Endodermal cell (in vitro differentiated cells): Measurements from ENCODE around the gene NUAK2. TPM values are rescaled to one million over a fixed set of nuclear protein-coding genes. Genes with fewer than 3 reads are reported as not detected.
A peak's percentile ranks its signal among the peaks of the same experiment; 100 is the strongest.

Source experiments
- DNase-seq: peaks from one replicate; pipeline ENCODE4 v3.0.0-alpha.2; 2017
- H3K27ac ChIP-seq: 2 replicates; pipeline ENCODE4 v1.5.1; 2013; ENCODE audit warnings: mild to moderate bottlenecking, low read depth, low read length, moderate library complexity
- H3K27me3 ChIP-seq: 2 replicates; pipeline ENCODE4 v1.6.1; 2013; ENCODE audit warnings: mild to moderate bottlenecking, low read length, moderate library complexity; ENCODE audit not compliant: insufficient read depth, control insufficient read depth, poor library complexity, severe bottlenecking
- H3K36me3 ChIP-seq: 2 replicates; pipeline ENCODE4 v1.7.0; 2013; ENCODE audit warnings: mild to moderate bottlenecking, low read length, moderate library complexity; ENCODE audit not compliant: control insufficient read depth, insufficient read depth
- H3K4me1 ChIP-seq: one replicate; pipeline ENCODE4 v1.7.0; 2013; ENCODE audit warnings: low read length; ENCODE audit not compliant: control insufficient read depth, insufficient read depth
- H3K4me3 ChIP-seq: 2 replicates; pipeline ENCODE4 v1.5.1; 2013; ENCODE audit warnings: mild to moderate bottlenecking, low read length, moderate library complexity
- H3K9ac ChIP-seq: 2 replicates; pipeline ENCODE4 v1.6.1; 2013; ENCODE audit warnings: mild to moderate bottlenecking, low read length, moderate library complexity; ENCODE audit not compliant: poor library complexity, severe bottlenecking; ENCODE audit errors: extremely low read depth
- H3K9me3 ChIP-seq: 2 replicates; pipeline ENCODE4 v1.6.1; 2013; ENCODE audit warnings: mild to moderate bottlenecking, low read length, moderate library complexity; ENCODE audit not compliant: control insufficient read depth
- H3K27ac Mint-ChIP-seq: 2 replicates; pipeline ENCODE4 v1.8.0; 2020; ENCODE audit warnings: mixed read lengths
- H3K27me3 Mint-ChIP-seq: 2 replicates; pipeline ENCODE4 v1.8.0; 2021; ENCODE audit warnings: mild to moderate bottlenecking, mixed read lengths; ENCODE audit not compliant: insufficient read depth
- H3K36me3 Mint-ChIP-seq: 2 replicates; pipeline ENCODE4 v1.8.0; 2020; ENCODE audit warnings: low read depth, mixed read lengths
- H3K4me1 Mint-ChIP-seq: 2 replicates; pipeline ENCODE4 v1.8.0; 2020; ENCODE audit warnings: mixed read lengths
- H3K4me3 Mint-ChIP-seq: 2 replicates; pipeline ENCODE4 v1.8.0; 2020; ENCODE audit warnings: mild to moderate bottlenecking, moderate library complexity, mixed read lengths
- H3K9me3 Mint-ChIP-seq: 2 replicates; pipeline ENCODE4 v1.8.0; 2020; ENCODE audit warnings: mild to moderate bottlenecking, mixed read lengths
- WGBS, 2 experiments: methylation state at CpG; one replicate each; pipeline versions ENCODE4 v1.1.5 to v1.1.7; 2013; ENCODE audit warnings: missing lambda C conversion rate in 2 of 2, mixed read lengths in 1 of 2; ENCODE audit not compliant: insufficient coverage in 1 of 2, insufficient read length in 1 of 2; 5-methylcytosine and 5-hydroxymethylcytosine counted together
- total RNA-seq, 2 donors: library from RNA; stranded (reverse); fragmentation: NEBNext Ultra II Directional in 1 of 2; extraction: Animal tissue kit (Norgen Biotek cat#: 25700) in 1 of 2; gene quantifications; 2 replicates in 1 of 2; 3 replicates in 1 of 2; pipeline ENCODE4 v1.2.1, GENCODE V29; 2021
- TF ChIP-seq, protein P1 (sequence below): fragments of 200-600 bp; sonication (generic); conservative IDR thresholded peaks from 2 replicates; pipeline ENCODE4 v1.5.0; 2021; ENCODE audit warnings: antibody characterized with exemption, mild to moderate bottlenecking

The NUAK2 gene
- total RNA-seq, 2 donors from 2014 or later = 13.4 to 19.1 TPM

DNA sequence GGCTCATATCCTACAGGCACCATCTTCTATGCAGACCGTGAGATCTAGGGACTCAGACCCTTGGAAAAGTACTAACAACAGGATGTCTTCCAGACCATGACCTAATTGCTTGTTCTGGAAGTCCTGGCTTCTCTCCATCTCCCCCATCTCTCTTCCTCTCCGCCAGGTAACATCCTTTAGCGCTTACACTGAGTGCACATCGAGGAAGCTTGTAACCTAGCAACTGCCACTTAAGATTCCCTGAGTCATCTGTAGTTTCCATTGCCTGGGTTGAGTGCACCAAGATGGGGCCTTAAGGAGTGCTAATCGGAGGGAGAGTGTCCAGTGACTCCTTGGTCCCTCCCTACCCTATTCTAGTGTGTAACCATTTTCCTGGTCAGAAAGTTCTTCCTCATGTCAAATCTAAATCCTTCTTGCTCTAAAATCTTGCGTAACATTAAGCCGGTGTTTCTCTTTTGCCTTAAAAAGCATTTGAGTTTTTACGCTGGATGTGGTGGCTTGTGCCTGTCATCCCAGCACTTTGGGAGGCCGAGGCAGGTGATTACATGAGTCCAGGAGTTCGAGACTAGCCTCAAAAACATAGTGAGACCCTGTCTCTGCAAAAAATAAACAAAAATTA lies 25.5 kb upstream of the NUAK2 start:
- Histone ChIP-seq H3K4me1 (peaks cover 13% of the 10 kb centered on the region), H3K9me3 (no peaks in the 10 kb centered on the region), H3K4me3 (no peak overlapping the region), H3K27me3 (peaks cover 34% of the 10 kb centered on the region), H3K9ac (no peak overlapping the region), H3K27ac (no peak overlapping the region), H3K36me3 (no peaks in the 10 kb centered on the region)
- no peak overlapping the region for H3K27ac Mint-ChIP-seq
- no peaks in the 10 kb centered on the region for H3K36me3 Mint-ChIP-seq
- peaks cover 31% of the 10 kb centered on the region for H3K4me1 Mint-ChIP-seq
- DNase-seq = no peak
- H3K4me3 Mint-ChIP-seq = no peak overlapping the region
- TF ChIP-seq, protein P1, sequence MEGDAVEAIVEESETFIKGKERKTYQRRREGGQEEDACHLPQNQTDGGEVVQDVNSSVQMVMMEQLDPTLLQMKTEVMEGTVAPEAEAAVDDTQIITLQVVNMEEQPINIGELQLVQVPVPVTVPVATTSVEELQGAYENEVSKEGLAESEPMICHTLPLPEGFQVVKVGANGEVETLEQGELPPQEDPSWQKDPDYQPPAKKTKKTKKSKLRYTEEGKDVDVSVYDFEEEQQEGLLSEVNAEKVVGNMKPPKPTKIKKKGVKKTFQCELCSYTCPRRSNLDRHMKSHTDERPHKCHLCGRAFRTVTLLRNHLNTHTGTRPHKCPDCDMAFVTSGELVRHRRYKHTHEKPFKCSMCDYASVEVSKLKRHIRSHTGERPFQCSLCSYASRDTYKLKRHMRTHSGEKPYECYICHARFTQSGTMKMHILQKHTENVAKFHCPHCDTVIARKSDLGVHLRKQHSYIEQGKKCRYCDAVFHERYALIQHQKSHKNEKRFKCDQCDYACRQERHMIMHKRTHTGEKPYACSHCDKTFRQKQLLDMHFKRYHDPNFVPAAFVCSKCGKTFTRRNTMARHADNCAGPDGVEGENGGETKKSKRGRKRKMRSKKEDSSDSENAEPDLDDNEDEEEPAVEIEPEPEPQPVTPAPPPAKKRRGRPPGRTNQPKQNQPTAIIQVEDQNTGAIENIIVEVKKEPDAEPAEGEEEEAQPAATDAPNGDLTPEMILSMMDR = no peak
- WGBS, 2 experiments = 90 to 94% methylated on average over 10 of the region's 10 CpGs
- H3K27me3 Mint-ChIP-seq = peaks cover 56% of the 10 kb centered on the region
- no peaks in the 10 kb centered on the region for H3K9me3 Mint-ChIP-seq

DNA sequence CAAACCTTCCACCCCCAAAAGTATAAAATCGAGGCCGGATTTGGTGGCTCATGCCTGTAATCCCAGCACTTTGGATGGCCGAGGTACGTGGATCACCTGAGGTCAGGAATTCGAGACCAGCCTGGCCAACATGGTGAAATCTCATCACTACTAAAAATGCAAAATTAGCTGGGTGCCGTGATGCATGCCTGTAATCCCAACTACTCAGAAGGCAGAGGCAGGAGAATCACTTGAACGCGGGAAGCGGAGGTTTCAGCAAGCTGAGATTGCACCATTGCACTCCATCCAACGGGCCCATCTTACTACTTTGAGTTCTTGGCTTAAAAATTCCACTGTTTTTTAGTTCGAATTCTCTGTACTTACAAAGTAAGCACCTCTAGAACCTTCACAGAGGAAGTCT lies 24.2 kb upstream of the NUAK2 start:
- peaks cover 37% of the 10 kb centered on the region for H3K27me3 ChIP-seq
- Mint-ChIP-seq H3K9me3 (no peaks in the 10 kb centered on the region), H3K36me3 (no peaks in the 10 kb centered on the region), H3K27me3 (peaks cover 68% of the 10 kb centered on the region), H3K4me3 (no peak overlapping the region), H3K27ac (no peak overlapping the region), H3K4me1 (peaks cover 26% of the 10 kb centered on the region)
- H3K36me3 ChIP-seq = no peaks in the 10 kb centered on the region
- H3K9me3 ChIP-seq = no peaks in the 10 kb centered on the region
- peaks cover 12% of the 10 kb centered on the region for H3K4me1 ChIP-seq
- no peak overlapping the region for H3K27ac ChIP-seq
- TF ChIP-seq, protein P1 = no peak
- WGBS, 2 experiments = 93 to 95% methylated on average over 11 of the region's 11 CpGs
- H3K9ac ChIP-seq = no peak overlapping the region
- H3K4me3 ChIP-seq = no peak overlapping the region
- no peak for DNase-seq

DNA sequence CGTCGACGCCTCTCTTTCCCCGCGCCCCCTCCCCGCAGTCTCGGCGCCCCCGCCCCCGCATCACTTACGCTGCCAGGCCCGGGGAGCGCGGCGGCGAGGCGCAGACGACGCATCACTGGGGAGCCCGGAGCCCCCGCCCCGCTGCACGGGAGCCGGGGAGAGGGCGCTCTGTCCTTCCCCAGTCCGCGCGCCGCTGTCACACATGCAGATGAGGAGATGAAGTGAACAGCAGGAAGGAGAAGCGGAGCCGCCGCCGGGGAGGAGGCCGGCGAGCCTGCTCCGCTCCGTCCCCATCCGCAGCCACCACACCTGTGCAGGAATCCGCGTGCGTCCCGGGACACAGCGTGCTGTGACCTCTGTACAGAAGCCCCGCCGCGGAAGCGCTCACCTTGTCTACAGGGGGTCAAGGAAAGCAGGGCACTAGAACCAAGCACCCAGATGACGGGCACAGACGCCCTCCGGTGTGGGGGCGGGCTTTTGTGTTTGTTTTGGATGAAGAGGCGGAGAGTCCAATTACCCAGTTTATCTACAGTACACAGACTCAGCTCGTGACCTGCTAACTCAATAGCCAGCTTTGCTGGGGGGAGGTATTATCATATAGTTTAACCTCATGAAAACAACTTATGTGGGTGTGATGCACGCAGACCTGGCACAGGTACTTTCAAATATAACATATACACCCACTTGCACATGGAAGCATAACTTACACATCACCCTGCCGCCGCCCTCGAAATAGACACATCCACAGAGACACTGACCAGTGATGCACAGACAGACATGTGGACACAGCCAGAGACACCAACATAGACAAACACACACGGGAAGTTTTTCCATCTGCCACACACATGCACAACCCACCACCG lies 22.8 kb upstream of the NUAK2 start:
- Mint-ChIP-seq H3K27ac (no peak overlapping the region), H3K9me3 (no peaks in the 10 kb centered on the region), H3K4me1 (peaks cover 19% of the 10 kb centered on the region), H3K27me3 (peaks cover 72% of the 10 kb centered on the region), H3K36me3 (no peaks in the 10 kb centered on the region), H3K4me3 (peak overlapping the region; percentile 56)
- H3K27me3 ChIP-seq = peaks cover 37% of the 10 kb centered on the region
- no peaks in the 10 kb centered on the region for H3K36me3 ChIP-seq
- DNase-seq = peak; percentile 87
- peaks cover 5% of the 10 kb centered on the region for H3K4me1 ChIP-seq
- no peaks in the 10 kb centered on the region for H3K9me3 ChIP-seq
- H3K4me3 ChIP-seq = peak overlapping the region; percentile 76
- TF ChIP-seq, protein P1 = no peak
- H3K27ac ChIP-seq = no peak overlapping the region
- H3K9ac ChIP-seq = no peak overlapping the region
- 11% methylated on average over 54 of the region's 59 CpGs; no CpG with 5 or more reads in 1 of the 2 experiments for WGBS, 2 experiments
